ENCODE measurements around the gene GRIN3A.

The GRIN3A gene

GRCh38 chr9:101632611-101633010 is 105.8 kb downstream of the GRIN3A start:
- no peak for DNase-seq (ENCODE audit: low spot score)

- no peak for DNase-seq (ENCODE audit: low spot score)
Measured at GRCh38 chr9:101631892-101632291, 106.6 kb downstream of the GRIN3A start.

- no peak for DNase-seq (ENCODE audit: low spot score)
Measured at GRCh38 chr9:101629636-101630035, 108.8 kb downstream of the GRIN3A start.

- DNase-seq (ENCODE audit: low spot score): no peak
Measured at GRCh38 chr9:101628173-101628572, 110.3 kb downstream of the GRIN3A start.

GRCh38 chr9:101626295-101626694 is 112.2 kb downstream of the GRIN3A start:
- no peak for DNase-seq (ENCODE audit: low spot score)

- DNase-seq (ENCODE audit: low spot score): no peak
Measured at GRCh38 chr9:101625876-101626275, 112.6 kb downstream of the GRIN3A start.

GRCh38 chr9:101620452-101620851 is 118.0 kb downstream of the GRIN3A start:
- peak; percentile 26 for DNase-seq (ENCODE audit: low spot score)

- peak; percentile 41 for DNase-seq (ENCODE audit: low spot score)
Measured at GRCh38 chr9:101618698-101619097, 119.7 kb downstream of the GRIN3A start.

- no peak for DNase-seq (ENCODE audit: low spot score)
Measured at GRCh38 chr9:101605547-101605946, 132.9 kb downstream of the GRIN3A start.

GRCh38 chr9:101604296-101604695 is 134.2 kb downstream of the GRIN3A start:
- no peak for DNase-seq (ENCODE audit: low spot score)

- peak; percentile 53 for DNase-seq (ENCODE audit: low spot score)
Measured at GRCh38 chr9:101601904-101602765, 136.3 kb downstream of the GRIN3A start.

- DNase-seq (ENCODE audit: low spot score): no peak
Measured at GRCh38 chr9:101594796-101595195, 143.7 kb downstream of the GRIN3A start, which contains the start of gene PPP3R2. Gene PPP3R2, minus strand, starts transcription at chr9:101594969. Its CDS starts 48 bp downstream, at chr9:101594921.

GRCh38 chr9:101593345-101593744 is 145.1 kb downstream of the GRIN3A start:
- no peak for DNase-seq (ENCODE audit: low spot score)

- no peak for DNase-seq (ENCODE audit: low spot score)
Measured at GRCh38 chr9:101592788-101593187, 145.7 kb downstream of the GRIN3A start.

GRCh38 chr9:101591787-101592446 is 146.5 kb downstream of the GRIN3A start:
- DNase-seq (ENCODE audit: low spot score): no peak

GRCh38 chr9:101590901-101591300 is 147.5 kb downstream of the GRIN3A start:
- DNase-seq (ENCODE audit: low spot score): no peak

GRCh38 chr9:101590074-101590473 is 148.4 kb downstream of the GRIN3A start:
- peak; percentile 87 for DNase-seq (ENCODE audit: low spot score)

GRCh38 chr9:101587332-101588043 is 151.0 kb downstream of the GRIN3A start:
- DNase-seq (ENCODE audit: low spot score): peak; percentile 20

GRCh38 chr9:101586651-101587050 is 151.8 kb downstream of the GRIN3A start:
- peak; percentile 57 for DNase-seq (ENCODE audit: low spot score)

- no peak for DNase-seq (ENCODE audit: low spot score)
Measured at GRCh38 chr9:101585740-101586139, 152.7 kb downstream of the GRIN3A start.

- DNase-seq (ENCODE audit: low spot score): peak; percentile 55
Measured at GRCh38 chr9:101582553-101582952, 155.9 kb downstream of the GRIN3A start.

GRCh38 chr9:101579711-101580545 is 158.5 kb downstream of the GRIN3A start:
- no peak for DNase-seq (ENCODE audit: low spot score)

Data from kidney tubule cell (primary cell).